HG03066 (cell line): ENCODE results near the gene ADCY6.

Experiments
- ATAC-seq: cut with Tn5 transposase; IDR thresholded peaks from one replicate; pipeline ENCODE4 v1.9.1; 2021; ENCODE audit warnings: low read depth; ENCODE audit not compliant: unreplicated experiment

ADCY6 gene

GRCh38 chr12:48786591-48787544, 2.0 kb downstream of the ADCY6 start:
- no peak for ATAC-seq

- no peak for ATAC-seq
Measured at GRCh38 chr12:48783432-48783831, 5.5 kb downstream of the ADCY6 start.

- ATAC-seq, result no peak
Measured at GRCh38 chr12:48782457-48783395, 6.2 kb downstream of the ADCY6 start.

- ATAC-seq, result no peak
Measured at GRCh38 chr12:48781750-48782456, 7.0 kb downstream of the ADCY6 start.

DNA sequence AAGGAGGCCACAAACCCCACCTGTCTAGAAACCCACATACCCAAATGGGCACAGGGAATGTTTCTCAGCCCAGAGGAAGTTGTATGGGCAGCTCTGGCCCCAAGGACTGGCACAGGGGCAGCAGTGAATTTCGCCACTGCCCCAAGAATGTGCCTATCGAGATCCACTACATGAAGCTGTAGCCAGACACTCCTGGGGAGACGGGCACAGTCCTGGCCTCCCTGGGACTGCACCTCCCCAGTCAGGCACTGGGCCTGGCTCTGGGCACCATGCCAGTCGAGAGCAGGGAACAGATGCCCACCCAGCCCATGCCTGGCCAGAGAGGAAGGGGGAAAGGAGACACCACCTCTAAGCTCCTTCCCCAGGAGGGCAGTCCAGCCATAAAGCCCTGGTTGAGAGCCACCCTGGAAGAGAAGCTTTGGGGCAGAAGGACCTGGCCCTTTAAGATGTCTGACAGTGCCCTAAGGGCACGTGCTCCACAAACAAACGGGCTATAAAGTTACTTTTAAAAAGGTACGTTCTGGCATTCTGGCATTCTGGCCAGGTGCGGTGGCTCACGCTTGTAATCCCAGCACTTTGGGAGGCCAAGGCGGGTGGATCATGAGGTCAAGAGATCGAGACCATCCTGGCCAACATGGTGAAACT, 8.4 kb downstream of the ADCY6 start:
- ATAC-seq, result no peak

GRCh38 chr12:48779869-48780268, 9.0 kb downstream of the ADCY6 start:
- no peak for ATAC-seq

DNA sequence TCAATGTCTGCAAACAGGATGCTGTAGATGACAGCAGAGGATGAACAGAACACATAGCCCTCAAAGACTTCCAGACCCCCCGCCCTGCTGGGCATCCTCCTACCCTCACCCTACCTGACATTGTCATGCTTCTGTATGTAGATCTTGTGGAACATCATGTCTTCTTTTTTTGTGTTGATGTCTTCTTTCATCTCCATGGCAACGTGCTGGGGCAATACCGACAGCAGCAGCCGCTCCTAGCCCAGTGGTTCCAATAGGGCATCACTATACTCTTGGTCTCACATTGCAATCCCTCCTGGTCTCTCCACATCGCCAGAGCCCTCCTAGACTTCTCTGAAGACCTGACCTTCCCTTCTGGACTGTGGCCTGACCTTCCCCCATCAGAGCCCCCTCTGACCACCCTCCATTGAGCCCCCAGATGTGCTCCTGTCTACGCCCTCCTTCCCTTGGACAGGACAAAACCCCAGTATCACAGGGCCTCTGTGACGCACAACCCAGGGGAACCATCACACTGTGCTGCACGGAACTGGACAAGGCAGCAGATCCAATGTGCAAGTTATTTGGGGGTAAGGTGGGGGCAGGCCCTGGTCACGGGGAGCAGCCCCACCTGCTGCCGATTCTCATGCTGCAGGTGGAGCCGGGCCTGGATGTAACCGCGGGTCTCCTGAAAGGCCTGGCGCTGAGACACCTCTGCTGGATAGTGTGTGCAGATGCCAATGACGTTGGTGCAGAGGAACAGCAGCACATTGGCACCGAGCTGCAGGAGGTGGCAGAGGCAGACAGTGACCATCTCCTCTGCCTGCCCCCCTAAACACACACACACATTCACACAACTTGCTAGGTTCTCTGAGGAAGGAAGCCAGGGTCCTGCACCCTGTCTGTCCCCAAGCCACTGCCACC, 11.1 kb downstream of the ADCY6 start:
- no peak for ATAC-seq

- ATAC-seq, result no peak
Measured at GRCh38 chr12:48776956-48777355, 11.9 kb downstream of the ADCY6 start.

DNA sequence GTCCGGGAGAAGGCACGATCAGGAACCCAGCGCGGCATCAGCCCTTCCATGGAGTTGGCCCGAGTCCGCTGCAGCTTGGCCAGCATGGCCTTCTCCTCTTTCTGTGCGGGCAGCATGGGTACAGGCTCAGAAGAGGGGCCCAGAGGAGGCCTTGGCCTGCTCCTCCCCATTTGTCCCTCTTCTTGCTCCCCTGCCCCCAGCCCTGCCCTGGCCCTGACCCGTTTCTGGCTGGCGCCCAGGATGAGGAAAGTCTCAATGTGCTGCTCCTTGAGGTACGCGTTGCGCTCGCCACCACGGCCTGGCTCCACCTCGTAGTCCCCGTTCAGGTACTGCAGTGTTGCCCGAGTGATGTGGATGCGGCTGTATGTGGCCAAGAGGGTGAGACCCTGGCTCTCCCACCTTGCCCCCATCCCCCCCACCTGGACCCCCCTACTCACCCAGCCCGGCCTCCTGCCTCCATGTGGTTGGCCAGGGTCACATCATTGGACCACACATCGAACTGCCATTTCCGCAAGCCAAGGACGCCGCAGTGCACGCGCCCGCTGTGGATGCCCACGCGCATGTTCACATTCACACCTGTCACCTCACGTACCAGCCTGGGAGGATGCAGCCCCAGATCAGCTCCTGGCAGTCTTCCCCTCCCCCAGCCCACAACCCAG, 12.8 kb downstream of the ADCY6 start:
- ATAC-seq, result no peak

GRCh38 chr12:48775299-48775698, 13.6 kb downstream of the ADCY6 start:
- ATAC-seq, result no peak

- no peak for ATAC-seq
Measured at GRCh38 chr12:48774516-48774915, 14.4 kb downstream of the ADCY6 start.

GRCh38 chr12:48773686-48774085, 15.2 kb downstream of the ADCY6 start:
- no peak for ATAC-seq

DNA sequence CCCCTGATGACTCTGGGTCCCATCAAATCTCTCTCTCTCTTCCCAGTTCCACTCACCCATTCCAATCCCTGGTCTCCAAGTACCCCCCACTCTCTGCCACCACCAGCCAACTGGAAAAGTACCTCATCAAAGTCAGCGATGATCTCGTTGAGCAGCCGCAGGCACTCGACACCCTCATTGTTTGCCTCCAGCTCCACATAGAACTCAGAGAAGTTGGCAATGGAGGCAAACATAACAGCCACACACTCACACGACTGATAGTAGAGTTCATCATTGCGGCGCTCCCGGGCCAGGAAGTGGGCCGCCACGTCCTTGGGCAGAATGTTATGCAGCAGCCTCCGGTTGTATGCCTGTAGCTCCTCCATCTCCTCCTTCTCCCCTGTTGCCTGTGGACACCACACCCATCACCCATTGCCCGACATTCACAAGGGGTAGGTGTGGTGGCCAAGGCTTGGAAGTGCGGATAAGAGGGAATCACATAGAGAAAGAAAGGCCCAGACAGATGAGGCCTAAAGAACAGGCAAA, 17.2 kb downstream of the ADCY6 start:
- no peak for ATAC-seq

GRCh38 chr12:48770756-48771155, 18.1 kb downstream of the ADCY6 start:
- ATAC-seq, result no peak

- ATAC-seq, result no peak
Measured at GRCh38 chr12:48768736-48769135, 20.2 kb downstream of the ADCY6 start.

- ATAC-seq, result no peak
Measured at GRCh38 chr12:48768147-48768546, 20.7 kb downstream of the ADCY6 start.

DNA sequence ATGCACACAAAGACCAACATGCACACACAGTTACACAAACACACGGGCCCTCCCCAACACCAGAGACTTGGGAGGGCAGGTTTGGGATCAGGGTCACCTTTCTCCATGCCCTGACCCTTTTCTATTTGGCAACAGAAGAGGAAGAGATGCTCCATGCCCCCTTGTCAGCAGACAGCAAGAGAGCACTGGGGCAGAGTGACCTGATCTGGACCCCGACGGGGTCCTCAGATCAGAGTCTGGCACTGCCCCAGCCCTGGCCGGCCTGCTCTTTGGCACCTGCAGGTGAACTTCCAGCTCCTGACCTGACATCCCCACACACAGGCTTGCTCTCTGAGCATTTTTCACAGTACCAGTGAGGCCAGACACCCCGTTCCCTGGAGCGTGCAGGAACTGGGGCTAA, 21.4 kb downstream of the ADCY6 start:
- no peak for ATAC-seq

DNA sequence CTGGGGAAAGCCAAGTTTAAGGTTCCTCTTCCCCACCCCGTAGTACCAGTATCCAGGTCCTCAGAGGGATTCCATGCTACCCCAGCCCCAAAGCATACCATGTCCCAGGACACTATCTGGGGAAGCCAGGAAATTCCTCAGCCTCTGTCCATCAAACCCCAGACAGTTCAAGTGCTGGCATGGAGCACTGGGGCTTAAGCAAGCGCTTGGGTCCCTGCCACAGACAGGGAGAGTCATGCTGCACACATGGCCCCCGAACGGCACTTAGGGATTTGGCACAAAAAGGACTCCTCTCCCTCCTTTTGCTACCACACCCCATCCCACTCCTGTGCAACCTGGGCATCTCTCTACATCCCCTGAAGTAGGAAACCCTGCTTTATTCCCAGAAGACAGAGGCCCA, 21.8 kb downstream of the ADCY6 start:
- no peak for ATAC-seq
